GM18519 (cell line): Measurements from ENCODE around the gene PIAS1.
"Not testable (repeated sequence)": the region's sequence is repeated elsewhere in the genome, so short reads cannot be mapped to it uniquely, and the experiment has no call there.

Source experiments
- ATAC-seq: cut with Tn5 transposase; IDR thresholded peaks from one replicate; pipeline ENCODE4 v1.9.1; 2021; ENCODE audit warnings: mild to moderate bottlenecking, moderate library complexity; ENCODE audit not compliant: unreplicated experiment, low FRiP score

The PIAS1 gene

DNA sequence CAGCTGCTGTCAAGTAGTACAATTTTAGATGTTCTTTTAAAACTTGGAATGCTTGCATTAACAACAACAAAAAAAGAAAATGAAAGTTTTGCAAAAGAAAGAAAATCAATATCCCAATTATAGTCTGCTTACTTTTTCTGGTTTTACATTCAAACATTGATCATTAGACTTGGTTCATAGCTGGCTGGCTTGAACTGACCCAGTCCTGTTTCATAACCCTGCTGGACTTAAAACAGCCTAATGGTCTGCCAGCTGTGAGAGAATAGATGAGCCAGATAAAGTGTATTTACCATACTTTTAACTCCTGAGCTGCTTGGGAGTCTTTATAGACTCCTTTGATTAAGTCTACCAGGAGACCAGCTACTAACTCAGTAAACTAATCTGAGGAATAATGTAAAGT, 59.2 kb downstream of the PIAS1 start:
- no peak for ATAC-seq

DNA sequence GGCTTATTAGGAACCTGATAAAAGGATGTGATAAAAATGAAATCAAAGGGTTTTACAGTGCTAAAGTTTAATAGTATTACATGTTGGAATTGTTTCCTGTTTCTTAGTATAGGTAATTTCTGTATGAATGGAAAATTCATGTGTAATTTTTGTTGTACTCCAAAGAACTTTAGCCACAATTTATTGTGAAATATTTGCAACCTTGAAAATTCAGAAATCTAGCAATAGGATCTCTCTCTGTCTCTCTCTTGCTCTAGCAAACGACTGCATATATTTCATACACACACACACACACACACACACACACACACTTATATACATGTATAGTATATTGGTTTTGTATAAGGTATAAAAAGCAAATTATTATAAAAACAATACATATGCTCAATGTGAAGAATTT, 59.6 kb downstream of the PIAS1 start:
- no peak for ATAC-seq

DNA sequence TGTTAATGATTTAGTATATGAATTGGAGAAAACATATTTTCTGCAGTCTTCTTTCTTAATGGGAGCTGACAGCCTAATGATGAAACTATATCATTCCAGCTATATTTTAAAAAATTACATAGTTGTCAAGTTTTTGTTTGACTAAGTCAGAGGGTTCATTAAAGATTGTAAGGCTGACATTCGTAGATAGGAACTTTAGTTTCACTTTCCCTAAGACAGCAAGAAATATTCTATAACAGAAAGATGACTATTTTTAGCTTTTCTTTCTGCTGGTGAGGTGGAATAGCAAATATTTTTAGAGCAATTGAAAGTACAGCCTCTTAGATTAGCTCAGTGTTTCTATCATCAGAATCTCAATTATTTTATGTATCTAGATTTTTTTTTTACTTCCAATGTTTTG, 60.2 kb downstream of the PIAS1 start:
- no peak for ATAC-seq

DNA sequence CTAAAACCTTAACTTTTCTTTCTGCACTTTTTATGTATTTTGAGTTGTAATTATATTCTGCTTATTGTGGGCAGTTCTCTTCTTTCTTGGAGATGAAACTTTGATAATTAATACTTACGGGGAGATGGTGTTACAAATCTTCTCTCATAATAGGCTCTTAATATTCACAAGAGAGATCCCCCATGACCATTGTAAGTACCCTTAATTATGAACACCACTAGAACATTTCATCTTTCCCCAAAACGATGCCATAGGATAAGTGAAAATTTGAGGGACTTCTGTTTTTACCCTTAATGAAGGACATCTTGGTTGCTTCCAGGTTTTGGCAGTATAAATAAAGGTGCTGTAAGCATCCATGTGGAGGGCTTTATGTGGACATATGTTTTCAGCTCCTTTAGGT, 60.7 kb downstream of the PIAS1 start:
- no peak for ATAC-seq

DNA sequence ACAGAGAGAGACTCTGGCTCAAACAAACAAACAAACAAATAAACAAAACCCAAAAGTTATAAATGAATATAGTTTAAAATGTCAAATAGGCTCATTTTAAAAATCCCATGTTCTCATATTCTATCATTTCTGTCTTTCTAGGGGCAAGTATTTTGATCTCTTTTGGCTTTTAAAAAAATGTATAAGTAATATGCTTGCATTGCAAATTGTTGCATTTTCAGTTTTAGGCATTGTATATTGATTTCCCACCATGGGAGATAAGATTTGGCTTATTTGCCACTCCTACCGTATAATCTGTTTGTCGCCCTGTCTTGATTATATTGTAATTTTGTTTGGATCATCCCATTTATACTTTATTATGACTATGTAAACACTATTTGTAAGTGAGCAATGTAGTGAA, 70.6 kb downstream of the PIAS1 start:
- ATAC-seq: no peak

DNA sequence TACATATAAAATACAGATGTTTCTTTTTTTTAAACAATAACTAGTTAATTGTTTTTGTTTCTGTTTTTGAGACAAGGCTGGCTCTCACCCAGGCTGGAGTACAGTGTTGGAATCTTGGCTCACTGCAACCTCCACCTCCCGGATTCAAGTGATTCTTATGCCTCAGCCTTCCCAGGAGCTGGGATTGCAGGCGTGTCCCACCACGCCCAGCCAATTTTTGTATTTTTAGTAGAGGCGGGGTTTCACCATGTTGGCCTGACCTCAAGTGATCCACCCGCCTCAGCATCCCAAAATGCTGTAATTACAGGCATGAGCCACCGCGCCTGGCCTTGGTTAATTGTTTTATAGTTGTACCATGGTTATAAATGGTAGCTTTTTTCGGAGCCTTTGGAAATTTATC, 72.3 kb downstream of the PIAS1 start:
- ATAC-seq: no peak

DNA sequence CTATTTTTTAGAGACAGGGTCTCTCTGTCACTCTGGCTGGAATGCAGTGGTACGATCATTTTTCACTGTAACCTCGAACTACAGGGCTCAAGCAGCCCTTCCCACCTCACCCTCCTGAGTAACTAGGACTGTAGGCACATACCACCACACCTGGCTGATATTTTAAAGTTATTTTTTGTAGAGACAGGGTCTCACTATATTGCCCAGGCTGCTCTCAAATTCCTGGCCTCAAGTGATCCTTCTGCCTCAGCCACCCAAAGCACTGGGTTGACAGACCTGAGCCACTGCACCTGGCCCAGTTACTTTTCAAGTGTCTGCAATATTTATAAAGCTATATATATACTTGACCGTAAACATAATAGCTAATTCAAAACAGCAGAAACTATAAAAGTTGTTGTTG, 75.0 kb downstream of the PIAS1 start:
- ATAC-seq: no peak

DNA sequence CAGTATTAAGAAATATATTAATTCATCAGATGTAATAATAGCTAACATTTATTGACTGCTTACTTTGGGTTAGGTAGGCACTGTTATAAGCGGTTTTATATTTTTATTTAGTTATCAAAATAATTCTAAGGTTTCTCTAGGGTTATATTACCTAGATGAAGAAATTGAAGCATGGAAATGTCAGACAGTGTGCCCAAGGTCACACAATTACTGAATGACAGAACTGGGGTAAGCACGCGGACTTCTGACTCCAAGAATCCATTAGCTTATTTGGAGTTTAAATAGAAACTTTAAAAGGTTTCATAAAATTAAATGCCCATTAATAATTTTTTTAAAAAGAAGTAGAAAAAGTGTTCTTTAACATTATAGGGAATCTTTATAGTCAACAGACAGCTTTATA, 76.7 kb downstream of the PIAS1 start:
- no peak for ATAC-seq

DNA sequence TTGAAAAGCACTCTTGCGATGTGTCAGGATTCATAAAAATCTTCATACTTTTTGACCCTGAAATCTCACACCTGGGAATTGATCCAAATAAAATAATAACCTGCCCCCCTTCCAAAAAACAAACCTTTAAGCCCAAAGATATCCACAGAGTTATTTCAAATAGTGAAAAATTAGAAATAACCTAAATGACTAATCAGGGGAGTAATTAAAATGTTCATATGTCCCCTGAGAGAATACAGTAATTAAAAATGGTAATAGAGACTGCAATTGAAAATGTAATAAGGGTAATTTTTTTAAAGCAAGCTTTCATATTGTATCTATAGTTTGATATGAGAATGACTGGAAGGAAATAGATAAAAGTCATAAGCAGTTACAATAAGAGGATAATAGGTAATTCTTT, 83.0 kb downstream of the PIAS1 start:
- ATAC-seq: no peak

DNA sequence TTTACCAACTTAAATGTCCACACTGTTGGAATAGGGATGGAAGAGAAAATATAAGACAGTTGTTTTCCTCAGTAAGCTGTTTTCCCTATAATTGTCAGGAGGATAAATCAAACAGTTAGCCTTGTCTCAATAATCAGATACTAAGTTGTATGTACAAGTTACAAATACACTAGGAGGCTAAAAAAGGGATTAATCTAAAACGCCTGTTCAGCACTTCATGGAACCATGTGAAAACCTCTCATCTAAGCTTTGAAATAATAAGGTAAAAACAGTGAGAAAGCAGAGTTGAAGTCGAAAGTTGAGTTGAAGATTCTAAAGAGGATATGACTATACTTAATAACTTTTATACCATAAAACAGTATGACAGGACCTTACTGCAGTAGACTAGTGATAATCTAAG, 89.0 kb downstream of the PIAS1 start:
- no peak for ATAC-seq

DNA sequence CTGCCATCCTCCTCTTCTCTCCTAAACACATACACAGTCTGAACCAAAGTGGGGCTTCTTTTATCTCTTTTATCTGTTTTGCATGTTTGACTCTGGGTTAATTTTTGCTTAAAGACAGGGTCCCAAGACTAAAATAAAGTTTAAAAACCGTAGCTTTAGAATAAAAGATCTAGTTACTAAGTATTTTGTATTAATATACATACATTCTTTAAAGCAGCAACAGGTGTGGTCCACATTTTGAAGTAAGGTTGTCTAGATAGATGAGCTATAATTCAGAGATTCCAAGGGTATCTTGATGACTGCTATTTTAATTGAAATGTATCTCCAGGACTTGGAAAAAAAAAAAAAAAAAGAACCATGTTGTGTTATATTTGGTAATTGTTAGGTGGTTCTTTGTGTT, 89.7 kb downstream of the PIAS1 start:
- no peak for ATAC-seq

DNA sequence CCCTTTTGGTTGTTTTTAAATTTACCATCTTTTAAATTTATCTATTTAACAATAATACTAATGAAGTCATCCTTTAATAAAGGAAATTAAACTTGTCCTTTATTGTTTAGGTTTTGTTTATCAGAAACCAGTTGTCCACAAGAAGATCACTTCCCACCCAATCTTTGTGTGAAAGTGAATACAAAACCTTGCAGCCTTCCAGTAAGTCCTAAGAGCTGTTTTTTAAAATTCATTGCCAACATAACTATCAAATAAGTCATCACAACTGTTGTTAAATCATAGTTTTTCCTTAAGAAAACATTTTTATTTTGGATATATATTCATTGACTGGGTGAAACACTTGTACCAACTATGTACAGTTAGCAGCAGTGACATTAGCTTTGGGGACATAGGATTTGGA, 91.6 kb downstream of the PIAS1 start:
- ATAC-seq: no peak

DNA sequence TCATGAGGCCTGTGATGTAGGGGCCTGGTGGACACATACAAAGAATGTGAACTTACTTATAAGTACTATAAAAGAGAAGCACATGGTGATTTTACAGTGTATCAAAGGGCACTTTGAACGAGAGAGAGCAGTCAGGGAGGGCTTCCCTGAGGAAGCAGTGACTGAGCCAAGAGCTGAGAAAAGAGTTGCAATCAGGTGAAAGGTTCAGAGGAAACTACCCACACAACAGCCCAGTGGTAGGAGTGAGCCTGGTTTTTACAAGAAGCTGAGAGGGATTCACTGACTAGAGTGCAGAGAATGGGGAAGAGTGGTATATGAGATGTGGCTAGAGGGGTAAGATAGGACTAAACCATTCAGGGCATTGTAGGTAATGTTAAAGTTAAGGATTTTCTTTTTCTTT, 93.9 kb downstream of the PIAS1 start:
- ATAC-seq: no peak

DNA sequence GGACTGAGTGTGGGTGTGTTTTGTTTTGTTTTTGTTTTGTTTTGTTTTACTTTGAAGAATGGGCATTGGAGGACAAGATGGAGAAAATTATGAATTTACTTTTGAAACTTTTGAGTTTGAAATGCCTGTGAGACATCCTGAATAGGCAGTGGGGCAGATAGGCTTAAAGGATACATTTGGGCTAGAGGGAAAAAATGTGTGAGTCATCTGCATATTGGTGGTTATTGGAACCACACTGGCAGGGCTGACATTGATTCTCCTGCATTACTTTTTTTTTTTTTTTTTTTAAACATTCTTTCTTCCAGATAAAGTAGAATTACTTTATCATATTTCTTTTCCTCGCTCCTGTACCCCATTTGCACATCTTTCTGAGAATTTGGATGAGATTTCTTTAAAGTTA, 94.9 kb downstream of the PIAS1 start:
- no peak for ATAC-seq

DNA sequence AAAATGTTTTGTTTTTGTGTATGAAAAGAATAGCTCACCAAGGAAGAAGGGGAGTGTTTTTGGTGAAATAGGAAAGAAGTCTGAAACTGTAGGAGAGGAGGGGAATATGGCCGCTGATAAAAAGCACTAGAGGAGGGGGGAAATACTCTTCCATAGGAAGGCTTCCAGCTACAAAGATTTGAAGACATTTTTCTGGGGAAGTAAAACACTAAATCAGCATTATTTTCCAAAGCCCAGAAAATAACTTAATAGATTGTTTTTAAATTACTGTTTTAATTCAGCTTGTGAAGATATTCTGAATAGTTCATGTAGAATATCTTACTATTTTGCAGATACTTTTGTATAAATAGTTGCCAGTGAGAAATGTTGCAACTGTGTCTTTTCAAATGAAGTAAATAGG, 96.1 kb downstream of the PIAS1 start:
- no peak for ATAC-seq

DNA sequence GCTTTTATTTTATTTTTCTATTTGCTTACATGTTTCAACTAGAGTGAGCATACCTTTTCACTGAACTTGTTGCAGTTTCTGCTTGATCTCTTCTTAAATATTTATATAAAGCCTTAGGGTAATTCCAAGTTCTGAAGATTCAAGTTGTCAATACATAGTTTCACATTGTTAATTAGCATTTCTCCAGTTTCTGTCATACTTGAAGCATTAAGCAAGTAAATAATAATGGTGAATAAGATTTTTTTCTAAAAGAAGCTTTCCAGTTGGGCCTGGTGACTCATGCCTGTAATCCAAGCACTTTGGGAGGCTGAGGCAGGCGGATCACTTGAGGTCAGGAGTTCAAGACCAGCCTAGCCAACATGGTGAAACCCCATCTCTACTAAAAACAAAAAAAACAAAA, 97.2 kb downstream of the PIAS1 start:
- no peak for ATAC-seq

DNA sequence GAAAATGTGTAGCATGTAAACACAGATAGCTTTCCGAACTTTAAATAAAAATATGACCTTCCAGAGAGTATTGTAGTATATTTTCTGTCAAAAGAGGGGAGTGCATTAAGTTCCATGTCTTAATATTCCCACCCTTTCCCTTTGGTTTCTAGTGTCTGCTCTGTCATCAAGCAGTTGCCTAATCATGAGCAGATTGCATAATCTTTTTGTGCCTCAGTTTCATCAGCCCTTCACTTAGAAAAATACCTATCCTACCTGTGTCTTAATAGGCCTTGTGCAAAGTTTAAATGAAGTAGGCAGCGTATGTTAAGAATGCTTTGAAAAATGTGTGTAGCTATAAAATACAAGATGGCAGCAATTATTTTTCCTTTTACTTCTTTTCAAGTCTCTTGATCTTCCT, 98.2 kb downstream of the PIAS1 start:
- ATAC-seq: no peak

DNA sequence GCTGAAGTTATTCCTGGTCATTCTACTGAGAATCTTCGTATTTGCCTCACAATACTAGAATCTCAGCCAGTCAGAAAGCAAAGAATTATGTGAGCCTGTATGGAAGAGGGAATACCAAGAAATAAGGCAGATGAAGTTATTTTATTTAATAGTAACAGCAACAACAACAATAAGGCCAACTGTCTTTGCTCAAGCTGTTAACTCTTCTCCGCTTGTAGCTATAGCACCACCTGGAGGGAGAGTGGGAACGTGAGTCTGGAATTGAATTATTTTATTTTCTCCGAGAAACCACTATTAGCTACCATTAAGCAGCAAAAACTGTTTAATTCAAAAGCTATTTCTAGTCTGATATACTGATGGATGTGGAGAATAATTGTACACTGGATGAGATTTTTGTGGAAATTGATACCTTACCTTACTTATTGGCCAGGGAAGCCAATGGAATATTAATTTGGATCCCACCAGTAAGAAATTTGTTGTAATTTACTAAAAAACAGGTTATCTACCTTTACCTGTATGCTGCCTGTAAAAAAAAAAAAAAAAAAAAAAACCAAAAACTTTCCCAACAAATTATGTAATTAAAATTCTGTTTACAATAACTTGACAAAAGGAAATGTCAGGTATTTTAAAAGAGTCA, 100.9 kb downstream of the PIAS1 start:
- no peak for ATAC-seq

DNA sequence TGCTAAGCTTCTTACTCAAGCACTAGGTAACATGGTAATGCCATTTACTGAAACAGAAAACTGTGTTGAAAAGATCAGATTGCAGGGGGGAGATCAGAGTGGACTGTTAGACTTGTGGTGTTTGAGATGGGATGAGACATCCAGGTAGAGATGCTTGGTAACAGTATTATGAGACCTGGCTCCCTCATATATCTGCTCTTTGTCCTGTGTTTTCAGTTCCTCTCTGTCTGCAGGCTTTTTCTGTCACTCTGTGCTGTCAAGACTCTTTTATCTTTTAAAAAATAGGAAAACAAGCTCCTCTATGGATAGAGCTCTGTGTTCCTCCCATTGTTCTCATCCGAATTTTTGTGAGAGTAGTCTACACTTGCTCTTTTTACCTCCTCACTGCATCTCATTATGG, 103.0 kb downstream of the PIAS1 start:
- no peak for ATAC-seq

DNA sequence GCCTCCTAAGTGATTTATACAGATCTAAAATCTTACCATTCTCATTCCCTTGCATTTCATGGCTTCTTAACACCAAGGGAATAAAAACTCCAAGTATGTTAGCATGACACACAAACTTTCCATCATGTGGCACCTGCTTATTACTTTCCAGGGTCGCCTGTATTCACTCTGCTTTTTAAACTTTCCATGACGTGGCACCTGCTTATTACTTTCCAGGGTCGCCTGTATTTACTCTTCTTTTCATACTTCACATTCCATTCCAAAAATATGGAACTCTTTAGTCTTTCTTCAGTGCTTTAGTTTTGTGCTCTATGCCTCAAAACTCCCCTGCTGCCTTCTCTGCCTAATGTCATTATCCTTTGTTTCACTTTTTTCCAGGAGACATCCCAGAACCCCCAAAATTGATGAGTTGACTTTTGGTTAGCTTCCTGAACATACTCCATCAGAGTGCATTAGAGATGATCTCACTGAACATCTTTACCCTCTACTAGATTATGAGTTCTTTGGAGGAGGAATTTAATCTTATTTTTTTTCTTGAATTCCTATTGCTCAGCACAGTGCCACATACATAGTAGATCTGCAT, 104.0 kb downstream of the PIAS1 start:
- no peak for ATAC-seq

DNA sequence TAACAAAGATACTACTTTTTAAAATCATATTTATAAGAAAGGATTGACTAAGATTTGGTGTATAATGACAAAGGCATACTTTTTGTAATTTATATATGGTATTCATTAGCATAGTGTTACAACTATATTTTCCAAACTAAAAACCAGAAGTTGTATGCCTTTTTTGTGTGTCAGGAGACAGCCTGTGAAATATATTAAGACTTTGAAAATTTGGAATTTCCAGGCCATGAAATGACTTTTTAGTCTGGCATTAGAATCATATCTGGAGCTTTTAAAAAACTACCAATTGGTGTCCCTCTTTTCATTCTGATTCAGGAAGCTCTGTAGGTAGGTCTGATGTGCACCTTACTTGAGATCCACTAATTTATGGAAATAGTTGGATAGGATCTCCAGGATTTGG, 109.1 kb downstream of the PIAS1 start:
- no peak for ATAC-seq

DNA sequence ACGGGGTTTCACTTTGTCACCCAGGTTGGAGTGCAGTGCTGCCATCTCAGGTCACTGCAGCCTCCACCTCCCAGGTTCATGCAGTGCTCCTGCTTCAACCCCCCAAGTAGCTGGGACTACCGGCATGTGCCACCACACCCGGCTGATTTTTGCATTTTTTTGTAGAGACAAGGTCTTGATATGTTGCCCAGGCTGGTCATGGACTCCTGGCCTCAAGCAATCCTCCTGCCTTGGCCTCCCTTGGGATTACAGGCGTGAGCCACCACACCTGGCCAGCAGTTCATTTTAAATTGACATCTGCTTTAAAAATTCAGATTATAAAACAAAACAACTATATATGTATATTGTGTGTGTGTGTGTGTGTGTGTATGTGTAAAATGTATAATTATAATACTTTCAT, 112.7 kb downstream of the PIAS1 start:
- ATAC-seq: no peak

DNA sequence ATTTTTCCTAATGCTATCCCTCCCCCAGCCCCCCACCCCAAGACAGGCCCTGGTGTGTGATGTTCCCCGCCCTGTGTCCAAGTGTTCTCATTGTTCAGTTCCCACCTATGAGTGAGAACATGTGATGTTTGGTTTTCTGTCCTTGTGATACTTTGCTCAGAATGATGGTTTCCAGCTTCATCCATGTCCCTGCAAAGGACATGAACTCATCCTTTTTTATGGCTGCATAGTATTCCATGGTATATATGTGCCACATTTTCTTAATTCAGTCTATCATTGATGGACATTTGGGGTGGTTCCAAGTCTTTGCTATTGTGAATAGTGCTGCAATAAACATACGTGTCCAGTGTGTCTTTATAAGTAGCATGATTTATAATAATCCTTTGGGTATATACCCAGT, 117.9 kb downstream of the PIAS1 start:
- ATAC-seq: not testable (repeated sequence)
